ENCODE results near the gene NHLRC4. TPM values are rescaled to one million over a fixed set of nuclear protein-coding genes. Genes with fewer than 3 reads are reported as not detected.

NHLRC4 gene
- total and polyA plus RNA-seq, 2 of the 13 experiments (the other 11 are each of a cell fraction or from before 2014, with no cell fraction given) = 0.40 to 0.59 TPM

DNA sequence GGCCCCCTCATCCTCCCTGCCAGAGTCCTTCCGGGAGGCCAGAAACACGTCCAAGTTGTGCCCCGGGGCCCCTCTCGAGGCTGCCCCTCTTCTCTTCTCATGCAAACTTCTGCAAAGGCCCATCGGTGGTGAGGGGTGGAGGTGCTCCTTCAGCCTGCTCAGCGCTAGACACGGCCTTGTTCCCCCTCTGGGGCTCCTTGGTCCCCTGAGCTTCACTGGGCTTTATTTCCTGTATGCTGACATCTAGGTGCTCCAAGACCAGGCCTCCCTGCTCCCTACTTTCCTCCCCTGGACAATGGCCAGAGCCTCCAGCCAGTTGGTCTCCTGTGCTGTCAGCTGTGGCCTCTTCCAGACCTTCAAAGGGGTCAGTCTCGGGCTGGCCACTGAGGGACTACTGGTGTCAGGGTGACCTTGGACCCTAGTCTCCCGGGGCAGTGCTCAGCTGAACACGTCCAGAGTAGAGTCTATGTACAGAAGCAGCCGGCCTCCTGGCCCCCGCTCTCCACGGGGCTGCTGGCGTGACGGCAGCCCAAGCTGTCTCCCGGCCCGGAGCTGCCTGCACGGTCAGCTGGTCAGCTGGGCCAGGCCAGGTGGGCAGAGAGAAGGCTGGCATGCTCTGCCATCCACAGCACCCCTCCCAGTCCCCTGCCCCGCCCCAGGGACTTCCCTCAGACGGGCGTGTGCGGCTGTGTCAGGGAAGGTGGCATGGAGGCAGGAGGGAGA is 8.3 kb upstream of the NHLRC4 start (continued):
- TF ChIP-seq ELF3 (CRISPR knock-in tag; IDR thresholded peaks at IDR 0.05) (peak; percentile 66), ZNF501 (CRISPR knock-in tag; IDR thresholded peaks at IDR 0.05) (peak; percentile 79; the same call in 1 of the 2 replicates), ZSCAN29 (CRISPR knock-in tag; conservative IDR thresholded peaks at IDR 0.05) (peak; percentile 36; the same call in 1 of the 2 replicates), CHD4 (IDR thresholded peaks at IDR 0.05; ENCODE audit: borderline replicate concordance, low read length) (no peak), EED (CRISPR knock-in tag; IDR thresholded peaks at IDR 0.05) (no peak), FIP1L1 (IDR thresholded peaks at IDR 0.05; ENCODE audit: borderline replicate concordance, insufficient read depth, low read depth, low read length) (no peak), PCBP1 (IDR thresholded peaks at IDR 0.05; ENCODE audit: borderline replicate concordance, low read depth, low read length) (0 out of 2 replicates have a peak, but pooled peaks have one; percentile 29), NCOA2 (CRISPR knock-in tag; IDR thresholded peaks at IDR 0.05) (peak; percentile 57), PHF20 (CRISPR knock-in tag; IDR thresholded peaks at IDR 0.05) (no peak), SMAD9 (CRISPR knock-in tag; IDR thresholded peaks at IDR 0.05) (no peak), GPN1 (CRISPR knock-in tag; IDR thresholded peaks at IDR 0.05; ENCODE audit: borderline replicate concordance) (no peak), ZNF468 (CRISPR knock-in tag; IDR thresholded peaks at IDR 0.05) (no peak), ELF4 (CRISPR knock-in tag; IDR thresholded peaks at IDR 0.05; ENCODE audit: borderline replicate concordance) (no peak), TEAD3 (CRISPR knock-in tag; optimal IDR thresholded peaks at IDR 0.05; ENCODE audit: borderline replicate concordance) (peak; percentile 52), ZNF17 (CRISPR knock-in tag; IDR thresholded peaks at IDR 0.05) (no peak), MEF2D (CRISPR knock-in tag; IDR thresholded peaks at IDR 0.05) (peak; percentile 84)
- TF ChIP-seq, protein P1, sequence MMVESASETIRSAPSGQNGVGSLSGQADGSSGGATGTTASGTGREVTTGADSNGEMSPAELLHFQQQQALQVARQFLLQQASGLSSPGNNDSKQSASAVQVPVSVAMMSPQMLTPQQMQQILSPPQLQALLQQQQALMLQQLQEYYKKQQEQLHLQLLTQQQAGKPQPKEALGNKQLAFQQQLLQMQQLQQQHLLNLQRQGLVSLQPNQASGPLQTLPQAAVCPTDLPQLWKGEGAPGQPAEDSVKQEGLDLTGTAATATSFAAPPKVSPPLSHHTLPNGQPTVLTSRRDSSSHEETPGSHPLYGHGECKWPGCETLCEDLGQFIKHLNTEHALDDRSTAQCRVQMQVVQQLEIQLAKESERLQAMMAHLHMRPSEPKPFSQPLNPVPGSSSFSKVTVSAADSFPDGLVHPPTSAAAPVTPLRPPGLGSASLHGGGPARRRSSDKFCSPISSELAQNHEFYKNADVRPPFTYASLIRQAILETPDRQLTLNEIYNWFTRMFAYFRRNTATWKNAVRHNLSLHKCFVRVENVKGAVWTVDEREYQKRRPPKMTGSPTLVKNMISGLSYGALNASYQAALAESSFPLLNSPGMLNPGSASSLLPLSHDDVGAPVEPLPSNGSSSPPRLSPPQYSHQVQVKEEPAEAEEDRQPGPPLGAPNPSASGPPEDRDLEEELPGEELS (CRISPR knock-in tag; IDR thresholded peaks at IDR 0.05) = no peak
- TF ChIP-seq, protein P2, sequence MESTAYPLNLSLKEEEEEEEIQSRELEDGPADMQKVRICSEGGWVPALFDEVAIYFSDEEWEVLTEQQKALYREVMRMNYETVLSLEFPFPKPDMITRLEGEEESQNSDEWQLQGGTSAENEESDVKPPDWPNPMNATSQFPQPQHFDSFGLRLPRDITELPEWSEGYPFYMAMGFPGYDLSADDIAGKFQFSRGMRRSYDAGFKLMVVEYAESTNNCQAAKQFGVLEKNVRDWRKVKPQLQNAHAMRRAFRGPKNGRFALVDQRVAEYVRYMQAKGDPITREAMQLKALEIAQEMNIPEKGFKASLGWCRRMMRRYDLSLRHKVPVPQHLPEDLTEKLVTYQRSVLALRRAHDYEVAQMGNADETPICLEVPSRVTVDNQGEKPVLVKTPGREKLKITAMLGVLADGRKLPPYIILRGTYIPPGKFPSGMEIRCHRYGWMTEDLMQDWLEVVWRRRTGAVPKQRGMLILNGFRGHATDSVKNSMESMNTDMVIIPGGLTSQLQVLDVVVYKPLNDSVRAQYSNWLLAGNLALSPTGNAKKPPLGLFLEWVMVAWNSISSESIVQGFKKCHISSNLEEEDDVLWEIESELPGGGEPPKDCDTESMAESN (CRISPR knock-in tag; conservative IDR thresholded peaks at IDR 0.05) = peak; percentile 45; the same call in 1 of the 2 replicates
- TF ChIP-seq, protein P3, sequence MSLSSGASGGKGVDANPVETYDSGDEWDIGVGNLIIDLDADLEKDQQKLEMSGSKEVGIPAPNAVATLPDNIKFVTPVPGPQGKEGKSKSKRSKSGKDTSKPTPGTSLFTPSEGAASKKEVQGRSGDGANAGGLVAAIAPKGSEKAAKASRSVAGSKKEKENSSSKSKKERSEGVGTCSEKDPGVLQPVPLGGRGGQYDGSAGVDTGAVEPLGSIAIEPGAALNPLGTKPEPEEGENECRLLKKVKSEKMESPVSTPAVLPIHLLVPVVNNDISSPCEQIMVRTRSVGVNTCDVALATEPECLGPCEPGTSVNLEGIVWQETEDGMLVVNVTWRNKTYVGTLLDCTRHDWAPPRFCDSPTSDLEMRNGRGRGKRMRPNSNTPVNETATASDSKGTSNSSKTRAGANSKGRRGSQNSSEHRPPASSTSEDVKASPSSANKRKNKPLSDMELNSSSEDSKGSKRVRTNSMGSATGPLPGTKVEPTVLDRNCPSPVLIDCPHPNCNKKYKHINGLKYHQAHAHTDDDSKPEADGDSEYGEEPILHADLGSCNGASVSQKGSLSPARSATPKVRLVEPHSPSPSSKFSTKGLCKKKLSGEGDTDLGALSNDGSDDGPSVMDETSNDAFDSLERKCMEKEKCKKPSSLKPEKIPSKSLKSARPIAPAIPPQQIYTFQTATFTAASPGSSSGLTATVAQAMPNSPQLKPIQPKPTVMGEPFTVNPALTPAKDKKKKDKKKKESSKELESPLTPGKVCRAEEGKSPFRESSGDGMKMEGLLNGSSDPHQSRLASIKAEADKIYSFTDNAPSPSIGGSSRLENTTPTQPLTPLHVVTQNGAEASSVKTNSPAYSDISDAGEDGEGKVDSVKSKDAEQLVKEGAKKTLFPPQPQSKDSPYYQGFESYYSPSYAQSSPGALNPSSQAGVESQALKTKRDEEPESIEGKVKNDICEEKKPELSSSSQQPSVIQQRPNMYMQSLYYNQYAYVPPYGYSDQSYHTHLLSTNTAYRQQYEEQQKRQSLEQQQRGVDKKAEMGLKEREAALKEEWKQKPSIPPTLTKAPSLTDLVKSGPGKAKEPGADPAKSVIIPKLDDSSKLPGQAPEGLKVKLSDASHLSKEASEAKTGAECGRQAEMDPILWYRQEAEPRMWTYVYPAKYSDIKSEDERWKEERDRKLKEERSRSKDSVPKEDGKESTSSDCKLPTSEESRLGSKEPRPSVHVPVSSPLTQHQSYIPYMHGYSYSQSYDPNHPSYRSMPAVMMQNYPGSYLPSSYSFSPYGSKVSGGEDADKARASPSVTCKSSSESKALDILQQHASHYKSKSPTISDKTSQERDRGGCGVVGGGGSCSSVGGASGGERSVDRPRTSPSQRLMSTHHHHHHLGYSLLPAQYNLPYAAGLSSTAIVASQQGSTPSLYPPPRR (CRISPR knock-in tag; IDR thresholded peaks at IDR 0.05; ENCODE audit: borderline replicate concordance) = peak; percentile 90
- TF ChIP-seq, protein P4, sequence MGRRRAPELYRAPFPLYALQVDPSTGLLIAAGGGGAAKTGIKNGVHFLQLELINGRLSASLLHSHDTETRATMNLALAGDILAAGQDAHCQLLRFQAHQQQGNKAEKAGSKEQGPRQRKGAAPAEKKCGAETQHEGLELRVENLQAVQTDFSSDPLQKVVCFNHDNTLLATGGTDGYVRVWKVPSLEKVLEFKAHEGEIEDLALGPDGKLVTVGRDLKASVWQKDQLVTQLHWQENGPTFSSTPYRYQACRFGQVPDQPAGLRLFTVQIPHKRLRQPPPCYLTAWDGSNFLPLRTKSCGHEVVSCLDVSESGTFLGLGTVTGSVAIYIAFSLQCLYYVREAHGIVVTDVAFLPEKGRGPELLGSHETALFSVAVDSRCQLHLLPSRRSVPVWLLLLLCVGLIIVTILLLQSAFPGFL (CRISPR knock-in tag; IDR thresholded peaks at IDR 0.05) = no peak
